ENCODE data around the gene DDX6. TPM values are rescaled to one million over a fixed set of nuclear protein-coding genes. Genes with fewer than 3 reads are reported as not detected.

The DDX6 gene
- total and polyA plus RNA-seq, 9 of the 15 experiments (the other 6 are each of a cell fraction or from before 2014, with no cell fraction given) = 10.0 to 102 (median 58.2) TPM

- TF ChIP-seq HNRNPUL1 (IDR thresholded peaks at IDR 0.05; ENCODE audit: low read length) (no peak), E4F1 (CRISPR knock-in tag; IDR thresholded peaks at IDR 0.05; ENCODE audit: borderline replicate concordance) (no peak), JUND (IDR thresholded peaks at IDR 0.05; ENCODE audit: borderline replicate concordance, low read depth, low read length) (peak; percentile 53; the same call in 1 of the 2 replicates), JUND (tag; IDR thresholded peaks at IDR 0.05; ENCODE audit: borderline replicate concordance, low read depth, low read length) (no peak; the same call in 2 of the 3 replicates), MECOM (CRISPR knock-in tag; IDR thresholded peaks at IDR 0.05) (no peak), ZNF212 (CRISPR knock-in tag; IDR thresholded peaks at IDR 0.05) (no peak), TAF1 (IDR thresholded peaks at IDR 0.05; ENCODE audit: control insufficient read depth, extremely low read depth, insufficient read depth, low read length, severe bottlenecking) (peak; percentile 100), ZNF124 (CRISPR knock-in tag; IDR thresholded peaks at IDR 0.05) (no peak), PATZ1 (CRISPR knock-in tag; IDR thresholded peaks at IDR 0.05; ENCODE audit: borderline replicate concordance) (no peak), SP2 (IDR thresholded peaks at IDR 0.05; ENCODE audit: extremely low read depth, low read depth, low read length, poor library complexity, severe bottlenecking) (no peak), CBX5 (IDR thresholded peaks at IDR 0.05; ENCODE audit: borderline replicate concordance, low read depth) (no peak), VEZF1 (CRISPR knock-in tag; IDR thresholded peaks at IDR 0.05) (peak; percentile 91), ZZZ3 (IDR thresholded peaks at IDR 0.05) (no peak), ZNF511 (CRISPR knock-in tag; IDR thresholded peaks at IDR 0.05) (no peak; the same call in 1 of the 2 replicates), GATAD2A (IDR thresholded peaks at IDR 0.05) (peak; percentile 26; the same call in 1 of the 2 replicates), HEY1 (CRISPR knock-in tag; IDR thresholded peaks at IDR 0.05; ENCODE audit: borderline replicate concordance) (0 out of 2 replicates have a peak, but pooled peaks have one; percentile 63), POU5F1 (IDR thresholded peaks at IDR 0.05; ENCODE audit: borderline replicate concordance, low read depth, low read length, partially characterized antibody) (no peak), ELF4 (CRISPR knock-in tag; IDR thresholded peaks at IDR 0.05) (no peak), MYC (IDR thresholded peaks at IDR 0.05; ENCODE audit: low read depth, low read length) (peak; percentile 83; the same call in 1 of the 2 replicates), MYC (CRISPR knock-in tag; IDR thresholded peaks at IDR 0.05; ENCODE audit: borderline replicate concordance, low read depth) (peak; percentile 76)
Measured at GRCh38 chr11:118791111-118791960, at the start of gene DDX6 (continued).

Measured in K562 (cell line).